ENCODE data around the gene WNT16. TPM values are rescaled to one million over a fixed set of nuclear protein-coding genes. Genes with fewer than 3 reads are reported as not detected.

Gene WNT16, protein sequence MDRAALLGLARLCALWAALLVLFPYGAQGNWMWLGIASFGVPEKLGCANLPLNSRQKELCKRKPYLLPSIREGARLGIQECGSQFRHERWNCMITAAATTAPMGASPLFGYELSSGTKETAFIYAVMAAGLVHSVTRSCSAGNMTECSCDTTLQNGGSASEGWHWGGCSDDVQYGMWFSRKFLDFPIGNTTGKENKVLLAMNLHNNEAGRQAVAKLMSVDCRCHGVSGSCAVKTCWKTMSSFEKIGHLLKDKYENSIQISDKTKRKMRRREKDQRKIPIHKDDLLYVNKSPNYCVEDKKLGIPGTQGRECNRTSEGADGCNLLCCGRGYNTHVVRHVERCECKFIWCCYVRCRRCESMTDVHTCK
- not detected for total RNA-seq

DNA sequence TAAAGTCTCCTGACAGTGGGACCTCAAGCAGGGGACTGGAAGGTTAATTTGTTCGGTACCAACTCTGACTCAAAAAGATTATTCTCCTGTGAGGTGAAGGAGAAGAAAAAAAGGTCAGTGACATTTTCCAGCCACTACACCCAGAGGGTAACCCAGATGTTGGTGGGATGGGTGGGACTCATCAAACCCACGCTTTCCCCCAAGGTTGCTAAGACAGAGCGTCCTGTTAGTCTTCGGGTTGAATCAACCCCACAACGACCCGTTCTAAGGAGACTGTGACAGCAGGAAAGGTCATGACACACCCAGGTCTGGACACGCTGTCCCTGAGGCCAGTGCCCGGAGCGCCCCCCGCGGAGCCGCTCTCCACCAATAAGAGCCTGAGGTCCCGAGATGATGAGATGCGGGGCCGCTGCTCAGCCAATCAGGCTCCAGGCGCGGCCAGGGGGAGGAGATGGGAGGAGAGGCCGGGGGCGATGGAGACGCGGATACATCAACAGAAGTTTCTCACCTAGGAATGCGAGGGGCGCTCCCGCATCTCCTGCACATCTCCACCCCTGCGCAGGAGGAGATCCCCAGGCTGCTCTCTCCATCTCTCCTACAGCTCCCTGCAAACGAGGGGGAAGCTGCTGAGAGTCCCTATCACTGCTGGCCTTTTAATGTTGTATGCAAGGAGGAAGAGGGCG, at the start of gene WNT16:
TSS of gene WNT16 (plus strand) at position 493 of the 683 bp plus-strand sequence. CDS start 293 bp downstream, outside the sequence.
- peak within 1 kb of the TSS; percentile 15 to 55 for H3K4me3 ChIP-seq
- TF ChIP-seq, protein P1, sequence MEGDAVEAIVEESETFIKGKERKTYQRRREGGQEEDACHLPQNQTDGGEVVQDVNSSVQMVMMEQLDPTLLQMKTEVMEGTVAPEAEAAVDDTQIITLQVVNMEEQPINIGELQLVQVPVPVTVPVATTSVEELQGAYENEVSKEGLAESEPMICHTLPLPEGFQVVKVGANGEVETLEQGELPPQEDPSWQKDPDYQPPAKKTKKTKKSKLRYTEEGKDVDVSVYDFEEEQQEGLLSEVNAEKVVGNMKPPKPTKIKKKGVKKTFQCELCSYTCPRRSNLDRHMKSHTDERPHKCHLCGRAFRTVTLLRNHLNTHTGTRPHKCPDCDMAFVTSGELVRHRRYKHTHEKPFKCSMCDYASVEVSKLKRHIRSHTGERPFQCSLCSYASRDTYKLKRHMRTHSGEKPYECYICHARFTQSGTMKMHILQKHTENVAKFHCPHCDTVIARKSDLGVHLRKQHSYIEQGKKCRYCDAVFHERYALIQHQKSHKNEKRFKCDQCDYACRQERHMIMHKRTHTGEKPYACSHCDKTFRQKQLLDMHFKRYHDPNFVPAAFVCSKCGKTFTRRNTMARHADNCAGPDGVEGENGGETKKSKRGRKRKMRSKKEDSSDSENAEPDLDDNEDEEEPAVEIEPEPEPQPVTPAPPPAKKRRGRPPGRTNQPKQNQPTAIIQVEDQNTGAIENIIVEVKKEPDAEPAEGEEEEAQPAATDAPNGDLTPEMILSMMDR (IDR thresholded peaks at IDR 0.05): no peak
- no peaks in the 10 kb centered on the region for H3K36me3 ChIP-seq
- intact Hi-C loops (cut with DNase I): no loop called here
- DNase-seq (ENCODE audit: low spot score in 2 of 2): no peak
- peaks cover 28% of the 10 kb centered on the region for H3K27me3 ChIP-seq
- no peak within 1 kb of the TSS for H3K27ac ChIP-seq
- H3K9me3 ChIP-seq: no peaks in the 10 kb centered on the region
- H3K4me1 ChIP-seq: peaks cover 8 to 14% of the 10 kb centered on the region in 2 donors

DNA sequence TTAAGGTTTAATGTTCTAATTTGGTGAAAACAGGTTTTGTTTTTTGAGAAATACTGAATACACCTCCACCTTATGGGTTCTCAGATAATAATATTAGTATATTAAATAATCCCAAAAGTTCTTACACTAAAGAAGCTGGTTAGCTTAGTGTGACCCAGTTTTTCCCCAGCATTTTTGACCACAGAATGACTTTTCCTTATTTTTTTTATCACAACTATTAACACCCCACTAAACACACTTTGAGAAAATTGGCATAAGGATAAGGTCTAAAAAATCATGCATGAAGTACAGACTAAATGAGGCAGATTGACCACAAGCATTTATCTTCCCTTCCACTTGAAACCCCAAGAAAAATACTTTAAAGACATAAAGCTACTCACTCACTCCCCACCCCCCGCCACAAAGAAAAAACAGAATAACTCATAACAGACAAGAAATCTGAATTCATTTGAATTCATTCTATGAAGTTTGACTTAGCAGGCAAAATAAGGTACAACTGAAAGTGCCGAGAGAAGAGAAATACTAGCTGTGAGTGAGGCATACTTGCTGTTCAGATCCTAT, 49.7 kb upstream of the WNT16 start:
- Histone ChIP-seq H3K27me3 (no peaks in the 10 kb centered on the region), H3K9me3 (no peaks in the 10 kb centered on the region), H3K36me3 (peaks cover 0 to 29% of the 10 kb centered on the region in 2 donors), H3K27ac (no peak overlapping the region), H3K4me3 (no peak overlapping the region), H3K4me1 (no peaks in the 10 kb centered on the region)
- intact Hi-C loops (cut with DNase I): no loop called here
- TF ChIP-seq, protein P1 (IDR thresholded peaks at IDR 0.05): no peak
- no peak for DNase-seq (ENCODE audit: low spot score in 2 of 2)

DNA sequence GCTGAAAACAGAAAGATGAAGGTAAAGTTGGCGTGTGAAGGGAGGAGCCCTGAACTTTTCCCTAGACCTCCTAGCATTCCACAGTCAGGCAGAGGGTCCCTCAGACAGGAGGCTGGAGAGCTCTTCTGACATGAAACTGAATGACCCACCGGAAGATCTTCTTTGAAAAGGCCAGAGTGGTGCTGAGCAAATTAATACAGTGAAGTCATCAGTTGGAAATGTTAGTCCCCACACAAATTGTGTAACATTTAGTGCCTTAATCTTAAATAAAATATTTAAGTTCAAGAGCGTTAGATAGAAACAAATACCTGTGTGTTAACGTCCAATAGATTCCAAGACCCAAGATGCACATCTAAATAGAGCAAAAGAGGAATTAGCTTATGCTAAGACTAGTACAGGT, 49.0 kb upstream of the WNT16 start:
- Histone ChIP-seq H3K27ac (no peak overlapping the region), H3K4me1 (no peaks in the 10 kb centered on the region), H3K36me3 (peaks cover 2 to 35% of the 10 kb centered on the region in 2 donors), H3K4me3 (no peak overlapping the region), H3K9me3 (no peaks in the 10 kb centered on the region), H3K27me3 (no peaks in the 10 kb centered on the region)
- no peak for DNase-seq (ENCODE audit: low spot score in 2 of 2)
- intact Hi-C loops (cut with DNase I): no loop called here
- TF ChIP-seq, protein P1 (IDR thresholded peaks at IDR 0.05): no peak

DNA sequence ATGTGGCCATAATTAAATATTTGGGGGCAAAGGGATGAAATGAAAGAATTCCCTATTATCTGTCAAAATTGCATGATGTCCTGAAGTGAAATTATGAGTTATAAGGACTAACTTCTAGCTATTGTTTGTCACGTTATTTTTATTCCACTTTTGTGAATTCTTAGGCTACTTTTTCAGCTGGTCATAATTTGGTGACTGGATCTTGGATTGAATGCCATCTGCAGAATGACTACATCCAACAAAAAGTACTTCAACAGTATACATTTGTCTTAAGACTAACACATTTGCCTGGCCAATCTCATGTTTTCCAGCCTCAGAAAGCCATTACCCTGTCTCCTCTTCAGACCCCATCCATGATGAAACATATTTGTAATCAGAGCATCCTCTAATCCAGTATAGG, 48.1 kb upstream of the WNT16 start:
- H3K36me3 ChIP-seq: peaks cover 2 to 36% of the 10 kb centered on the region in 2 donors
- peak overlapping the region in 1 of 2 donors; percentile 21 for H3K27ac ChIP-seq
- TF ChIP-seq, protein P1 (IDR thresholded peaks at IDR 0.05): no peak
- no peaks in the 10 kb centered on the region for H3K27me3 ChIP-seq
- intact Hi-C loops (cut with DNase I): no loop called here
- H3K4me1 ChIP-seq: no peaks in the 10 kb centered on the region
- no peaks in the 10 kb centered on the region for H3K9me3 ChIP-seq
- no peak overlapping the region for H3K4me3 ChIP-seq
- no peak for DNase-seq (ENCODE audit: low spot score in 2 of 2)

DNA sequence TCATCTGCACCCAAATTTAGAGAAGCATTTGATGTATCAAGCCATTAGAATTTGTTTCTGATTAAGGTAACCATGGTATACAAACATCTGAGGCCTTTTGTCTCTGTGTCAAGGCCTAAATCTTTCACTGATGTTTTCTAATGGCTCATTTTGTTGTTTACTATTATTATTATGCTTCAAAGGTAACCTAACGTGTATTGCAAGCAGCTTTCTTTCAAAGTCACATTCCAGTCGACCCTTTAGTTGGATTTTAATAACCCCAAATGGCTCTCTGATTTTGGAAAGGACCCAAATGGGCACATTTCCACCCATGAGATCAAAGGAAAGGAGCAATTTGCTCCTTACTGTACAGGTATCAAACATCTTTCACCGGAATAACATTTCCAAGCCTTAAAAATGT, 46.7 kb upstream of the WNT16 start:
- intact Hi-C loops (cut with DNase I): no loop called here
- TF ChIP-seq, protein P1 (IDR thresholded peaks at IDR 0.05): no peak
- no peak overlapping the region for H3K27ac ChIP-seq
- no peaks in the 10 kb centered on the region for H3K27me3 ChIP-seq
- no peak for DNase-seq (ENCODE audit: low spot score in 2 of 2)
- H3K36me3 ChIP-seq: peaks cover 8 to 44% of the 10 kb centered on the region in 2 donors
- no peaks in the 10 kb centered on the region for H3K4me1 ChIP-seq
- no peaks in the 10 kb centered on the region for H3K9me3 ChIP-seq
- no peak overlapping the region for H3K4me3 ChIP-seq

All from ascending aorta (tissue), 2 donors.